Measurements from ENCODE around the gene IL37.

Gene IL37

GRCh38 chr2:112876257-112876970, 34.6 kb upstream of the IL37 start:
- no peak for TF ChIP-seq CTCF (conservative IDR thresholded peaks at IDR 0.05; ENCODE audit: low read depth, low read length)
- DNase-seq (ENCODE audit: low read depth) = no peak
- no peak overlapping the region for H3K4me3 ChIP-seq (ENCODE audit: low read depth, low read length)

GRCh38 chr2:112876971-112877361, 34.0 kb upstream of the IL37 start:
- no peak overlapping the region for H3K4me3 ChIP-seq (ENCODE audit: low read depth, low read length)
- DNase-seq (ENCODE audit: low read depth) = no peak
- TF ChIP-seq CTCF (conservative IDR thresholded peaks at IDR 0.05; ENCODE audit: low read depth, low read length) = no peak

- no peak for TF ChIP-seq CTCF (conservative IDR thresholded peaks at IDR 0.05; ENCODE audit: low read depth, low read length)
- DNase-seq (ENCODE audit: low read depth) = no peak
- no peak overlapping the region for H3K4me3 ChIP-seq (ENCODE audit: low read depth, low read length)
Observed at GRCh38 chr2:112877423-112877822, 33.5 kb upstream of the IL37 start.

- no peak for TF ChIP-seq CTCF (conservative IDR thresholded peaks at IDR 0.05; ENCODE audit: low read depth, low read length)
- DNase-seq (ENCODE audit: low read depth) = no peak
- no peak overlapping the region for H3K4me3 ChIP-seq (ENCODE audit: low read depth, low read length)
Observed at GRCh38 chr2:112879491-112880041, 31.4 kb upstream of the IL37 start.

GRCh38 chr2:112880091-112880531, 30.9 kb upstream of the IL37 start:
- DNase-seq (ENCODE audit: low read depth) = peak; percentile 55

GRCh38 chr2:112880696-112881095, 30.3 kb upstream of the IL37 start:
- no peak overlapping the region for H3K4me3 ChIP-seq (ENCODE audit: low read depth, low read length)
- TF ChIP-seq CTCF (conservative IDR thresholded peaks at IDR 0.05; ENCODE audit: low read depth, low read length) = no peak
- peak; percentile 45 for DNase-seq (ENCODE audit: low read depth)

More at GRCh38 chr2:112880091-112880531, 30.9 kb upstream of the IL37 start:
- no peak for TF ChIP-seq CTCF (conservative IDR thresholded peaks at IDR 0.05; ENCODE audit: low read depth, low read length)
- no peak overlapping the region for H3K4me3 ChIP-seq (ENCODE audit: low read depth, low read length)
